ENCODE results near the gene PDZD4.

PDZD4 gene

DNA sequence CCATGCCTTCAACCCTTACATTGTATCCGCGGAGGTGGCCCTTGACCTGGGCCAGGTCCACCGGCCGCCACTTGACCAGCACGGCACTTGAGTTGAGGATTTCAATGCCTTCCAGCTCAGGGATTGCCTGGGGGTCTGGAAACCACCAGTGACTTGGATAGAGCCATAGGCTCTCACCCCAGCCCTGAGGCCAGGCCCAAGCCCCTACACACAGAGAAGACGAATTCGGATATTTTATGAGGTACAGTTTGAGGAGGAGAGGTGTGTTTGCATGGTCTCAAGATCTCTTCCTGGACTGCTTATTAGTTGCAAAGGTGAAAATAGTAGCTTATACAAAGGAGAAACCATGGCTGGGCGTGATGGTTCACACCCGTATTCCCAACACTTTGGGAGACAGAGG, 35.3 kb upstream of the PDZD4 start:
- no peak for DNase-seq
- in situ Hi-C loops (cut with HindIII; ENCODE audit: low pct_ligation_motif_present, low sequenced_read_pairs) = no loop called here
- H3K4me3 ChIP-seq (ENCODE audit: low read depth, low read length) = no peak overlapping the region
- TF ChIP-seq, protein P1, sequence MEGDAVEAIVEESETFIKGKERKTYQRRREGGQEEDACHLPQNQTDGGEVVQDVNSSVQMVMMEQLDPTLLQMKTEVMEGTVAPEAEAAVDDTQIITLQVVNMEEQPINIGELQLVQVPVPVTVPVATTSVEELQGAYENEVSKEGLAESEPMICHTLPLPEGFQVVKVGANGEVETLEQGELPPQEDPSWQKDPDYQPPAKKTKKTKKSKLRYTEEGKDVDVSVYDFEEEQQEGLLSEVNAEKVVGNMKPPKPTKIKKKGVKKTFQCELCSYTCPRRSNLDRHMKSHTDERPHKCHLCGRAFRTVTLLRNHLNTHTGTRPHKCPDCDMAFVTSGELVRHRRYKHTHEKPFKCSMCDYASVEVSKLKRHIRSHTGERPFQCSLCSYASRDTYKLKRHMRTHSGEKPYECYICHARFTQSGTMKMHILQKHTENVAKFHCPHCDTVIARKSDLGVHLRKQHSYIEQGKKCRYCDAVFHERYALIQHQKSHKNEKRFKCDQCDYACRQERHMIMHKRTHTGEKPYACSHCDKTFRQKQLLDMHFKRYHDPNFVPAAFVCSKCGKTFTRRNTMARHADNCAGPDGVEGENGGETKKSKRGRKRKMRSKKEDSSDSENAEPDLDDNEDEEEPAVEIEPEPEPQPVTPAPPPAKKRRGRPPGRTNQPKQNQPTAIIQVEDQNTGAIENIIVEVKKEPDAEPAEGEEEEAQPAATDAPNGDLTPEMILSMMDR (IDR thresholded peaks at IDR 0.05; ENCODE audit: low read depth, low read length, missing control alignments) = no peak
- H3K27ac ChIP-seq = no peak overlapping the region
- H3K36me3 ChIP-seq (replicated peaks) = no peaks in the 10 kb centered on the region
- H3K27me3 ChIP-seq (replicated peaks) = no peaks in the 10 kb centered on the region

DNA sequence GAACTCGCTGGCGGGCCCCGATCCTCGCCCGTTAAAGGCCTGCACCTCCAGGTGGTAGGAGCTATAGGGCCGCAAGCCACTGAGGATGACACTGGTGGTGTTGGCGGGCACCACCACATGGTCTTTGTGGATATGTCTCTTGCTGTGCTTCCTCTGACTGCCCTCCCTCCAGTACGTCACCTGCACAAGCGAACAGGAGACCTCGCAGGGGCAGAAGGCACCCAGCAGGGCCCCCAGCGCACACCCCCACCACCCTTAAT, 34.9 kb upstream of the PDZD4 start:
- no peak overlapping the region for H3K27ac ChIP-seq
- TF ChIP-seq, protein P1 (IDR thresholded peaks at IDR 0.05; ENCODE audit: low read depth, low read length, missing control alignments) = no peak
- no peaks in the 10 kb centered on the region for H3K27me3 ChIP-seq (replicated peaks)
- H3K4me3 ChIP-seq (ENCODE audit: low read depth, low read length) = no peak overlapping the region
- no peaks in the 10 kb centered on the region for H3K36me3 ChIP-seq (replicated peaks)
- DNase-seq = no peak
- in situ Hi-C loops (cut with HindIII; ENCODE audit: low pct_ligation_motif_present, low sequenced_read_pairs) = no loop called here

GRCh38 chrX:153864561-153865320, 34.4 kb upstream of the PDZD4 start:
- no peak for DNase-seq
- H3K4me3 ChIP-seq (ENCODE audit: low read depth, low read length) = no peak overlapping the region
- no peak overlapping the region for H3K27ac ChIP-seq
- in situ Hi-C loops (cut with HindIII; ENCODE audit: low pct_ligation_motif_present, low sequenced_read_pairs) = no loop called here
- H3K27me3 ChIP-seq (replicated peaks) = no peaks in the 10 kb centered on the region
- TF ChIP-seq, protein P1 (IDR thresholded peaks at IDR 0.05; ENCODE audit: low read depth, low read length, missing control alignments) = no peak
- H3K36me3 ChIP-seq (replicated peaks) = no peaks in the 10 kb centered on the region

DNA sequence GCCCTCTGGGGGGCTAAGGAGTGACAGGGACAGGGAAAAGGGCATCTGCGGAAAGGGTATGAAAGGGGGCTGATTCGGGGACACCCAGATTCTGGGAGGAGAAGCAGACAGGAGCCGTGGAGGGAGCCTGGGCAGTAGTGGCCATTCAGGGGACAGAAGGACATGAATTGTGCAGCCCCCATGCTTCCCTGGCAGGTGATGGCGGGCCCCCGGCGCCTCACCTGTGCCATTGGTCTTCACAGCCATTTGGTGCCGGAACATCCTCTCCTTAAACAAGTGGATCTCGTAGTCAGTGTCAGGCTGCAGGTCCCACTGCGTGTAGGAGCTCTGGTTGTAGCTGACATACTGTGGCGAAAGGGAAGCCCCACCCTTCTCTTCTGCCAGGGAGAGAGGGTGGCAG, 33.8 kb upstream of the PDZD4 start:
- TF ChIP-seq, protein P1 (IDR thresholded peaks at IDR 0.05; ENCODE audit: low read depth, low read length, missing control alignments) = no peak
- in situ Hi-C loops (cut with HindIII; ENCODE audit: low pct_ligation_motif_present, low sequenced_read_pairs) = no loop called here
- Histone ChIP-seq H3K4me3 (ENCODE audit: low read depth, low read length) (no peak overlapping the region), H3K27me3 (replicated peaks) (no peaks in the 10 kb centered on the region), H3K27ac (no peak overlapping the region), H3K36me3 (replicated peaks) (no peaks in the 10 kb centered on the region)
- DNase-seq = no peak

GRCh38 chrX:153863251-153863991, 33.1 kb upstream of the PDZD4 start:
- TF ChIP-seq, protein P1 (IDR thresholded peaks at IDR 0.05; ENCODE audit: low read depth, low read length, missing control alignments) = no peak
- DNase-seq = no peak
- H3K27ac ChIP-seq = no peak overlapping the region
- H3K4me3 ChIP-seq (ENCODE audit: low read depth, low read length) = no peak overlapping the region
- no peaks in the 10 kb centered on the region for H3K36me3 ChIP-seq (replicated peaks)
- H3K27me3 ChIP-seq (replicated peaks) = no peaks in the 10 kb centered on the region
- in situ Hi-C loops (cut with HindIII; ENCODE audit: low pct_ligation_motif_present, low sequenced_read_pairs) = no loop called here

All from brain microvascular endothelial cell (primary cell).